NOMO-1 treated with dmso at 0.1 percent for 144 hours (cell line): Measurements from ENCODE around the gene MRPL51.

ENCODE experiments used
- DNase-seq: peaks from one replicate; lab custom pipeline; 2025; ENCODE audit not compliant: unreplicated experiment; lab: John Stamatoyannopoulos, UW

MRPL51 gene

GRCh38 chr12:6492838-6493496 is at the start of gene MRPL51:
MRPL51 (minus strand) TSS chr12:6493262; CDS start chr12:6493136, 126 bp downstream.
- DNase-seq, result peak; percentile 96

- peak; percentile 13 for DNase-seq
These were observed 49.3 kb upstream of the MRPL51 start for GRCh38 chr12:6542209-6543009.

GRCh38 chr12:6541371-6542165 is 48.5 kb upstream of the MRPL51 start:
- no peak for DNase-seq

- DNase-seq, result peak; percentile 17
These were observed 47.3 kb upstream of the MRPL51 start for GRCh38 chr12:6540181-6540877.

GRCh38 chr12:6539707-6540134 is 46.7 kb upstream of the MRPL51 start:
- no peak for DNase-seq

- no peak for DNase-seq
These were observed 46.2 kb upstream of the MRPL51 start for GRCh38 chr12:6539314-6539682.

GRCh38 chr12:6538420-6539313 is 45.6 kb upstream of the MRPL51 start:
- no peak for DNase-seq

- DNase-seq, result peak; percentile 52
These were observed 44.7 kb upstream of the MRPL51 start for GRCh38 chr12:6537580-6538419.

GRCh38 chr12:6536894-6537579 is 44.0 kb upstream of the MRPL51 start:
- no peak for DNase-seq

- DNase-seq, result no peak
These were observed 43.1 kb upstream of the MRPL51 start for GRCh38 chr12:6535960-6536847.

GRCh38 chr12:6535697-6535946 is 42.6 kb upstream of the MRPL51 start:
- no peak for DNase-seq

- DNase-seq, result peak; percentile 75
These were observed 42.1 kb upstream of the MRPL51 start for GRCh38 chr12:6534945-6535696.

- no peak for DNase-seq
These were observed 41.6 kb upstream of the MRPL51 start for GRCh38 chr12:6534695-6534944.

- DNase-seq, result peak; percentile 98
These were observed 41.0 kb upstream of the MRPL51 start, which contains the start of gene GAPDH for GRCh38 chr12:6533923-6534694. GAPDH (plus strand) TSS chr12:6534517; CDS start chr12:6534833, 316 bp downstream.

- no peak for DNase-seq
These were observed 40.5 kb upstream of the MRPL51 start for GRCh38 chr12:6533653-6533922.

GRCh38 chr12:6532927-6533652 is 40.0 kb upstream of the MRPL51 start:
- DNase-seq, result peak; percentile 59
